Measurements from ENCODE around the gene ZMYM4.

The ZMYM4 gene

DNA sequence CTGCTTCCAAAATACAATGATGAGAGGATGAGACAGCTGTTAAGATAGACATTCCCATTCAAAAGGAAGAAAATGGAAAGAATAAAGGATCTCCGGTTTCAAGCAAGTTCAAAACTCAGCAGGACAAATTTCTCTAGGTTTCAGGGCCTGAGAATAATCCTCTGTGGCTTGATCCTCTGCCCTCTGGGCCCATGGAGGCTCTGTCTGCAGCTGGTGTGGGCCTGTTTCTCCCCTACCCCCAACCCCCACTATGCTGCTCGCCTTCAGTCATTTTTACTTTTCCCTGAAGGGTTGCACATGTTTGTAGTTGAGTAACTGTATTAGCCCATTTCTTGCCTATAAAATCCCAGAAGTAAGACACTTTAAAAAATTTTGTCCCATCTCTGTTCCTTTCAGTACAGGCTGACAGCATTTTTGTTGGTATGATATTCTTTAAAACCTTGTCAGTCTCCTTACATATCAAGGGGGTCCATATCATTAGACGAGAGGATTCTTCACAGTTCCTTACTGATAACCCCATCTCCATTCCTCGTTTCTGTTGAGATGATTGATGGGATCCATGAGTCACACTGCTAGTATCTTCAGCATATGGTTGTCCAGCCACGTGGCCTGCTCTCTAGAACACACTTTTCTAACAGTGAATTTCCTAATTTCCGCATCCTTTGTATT is 10.5 kb downstream of the ZMYM4 start:
- no peak for DNase-seq (ENCODE audit: low read depth in 2 of 2)

- no peak for DNase-seq (ENCODE audit: low read depth in 2 of 2)
Measured at GRCh38 chr1:35279555-35279904, 11.0 kb downstream of the ZMYM4 start.

DNA sequence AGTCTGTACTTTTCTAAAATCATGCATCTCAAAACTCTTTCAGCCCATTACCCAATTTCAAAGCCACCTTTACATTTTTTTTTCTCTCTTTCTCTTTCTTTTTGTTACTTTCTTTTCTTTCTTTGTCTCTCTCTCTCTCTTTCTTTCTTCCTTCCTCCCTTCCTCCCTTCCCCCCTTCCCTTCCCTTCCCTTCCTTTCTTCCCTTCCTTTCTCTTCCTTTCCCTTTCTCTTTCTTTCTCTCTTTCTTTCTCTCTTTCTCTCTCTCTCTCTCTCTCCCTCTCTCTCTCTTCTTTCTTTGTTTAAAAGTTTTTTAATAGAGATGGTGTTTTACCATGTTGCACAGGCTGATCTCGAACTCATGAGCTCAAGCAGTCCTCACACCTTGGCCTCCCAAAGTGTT is 11.5 kb downstream of the ZMYM4 start:
- DNase-seq (ENCODE audit: low read depth in 2 of 2): no peak

- DNase-seq (ENCODE audit: low read depth in 2 of 2): no peak
Measured at GRCh38 chr1:35281565-35281964, 13.1 kb downstream of the ZMYM4 start.

- no peak for DNase-seq (ENCODE audit: low read depth in 2 of 2)
Measured at GRCh38 chr1:35282172-35282571, 13.7 kb downstream of the ZMYM4 start.

DNA sequence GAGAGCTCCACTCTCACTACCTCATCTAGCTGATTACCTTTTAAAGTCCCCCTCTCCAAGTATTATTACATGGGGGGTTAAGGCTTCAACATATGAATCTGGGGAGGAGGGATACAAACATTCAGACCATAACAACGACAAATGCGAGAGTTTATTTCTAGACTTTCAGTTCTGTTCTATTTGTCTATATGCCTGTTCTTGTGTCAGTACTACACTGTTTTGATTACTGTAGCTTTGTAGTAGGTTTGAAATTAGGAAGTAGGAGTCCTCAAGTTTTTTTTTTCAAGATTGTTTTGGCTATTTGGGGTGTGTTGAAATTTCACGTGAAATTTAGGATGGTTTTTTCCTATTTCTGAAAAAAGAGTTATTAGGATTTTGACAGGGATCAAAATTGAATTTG is 16.3 kb downstream of the ZMYM4 start:
- DNase-seq (ENCODE audit: low read depth in 2 of 2): no peak

DNA sequence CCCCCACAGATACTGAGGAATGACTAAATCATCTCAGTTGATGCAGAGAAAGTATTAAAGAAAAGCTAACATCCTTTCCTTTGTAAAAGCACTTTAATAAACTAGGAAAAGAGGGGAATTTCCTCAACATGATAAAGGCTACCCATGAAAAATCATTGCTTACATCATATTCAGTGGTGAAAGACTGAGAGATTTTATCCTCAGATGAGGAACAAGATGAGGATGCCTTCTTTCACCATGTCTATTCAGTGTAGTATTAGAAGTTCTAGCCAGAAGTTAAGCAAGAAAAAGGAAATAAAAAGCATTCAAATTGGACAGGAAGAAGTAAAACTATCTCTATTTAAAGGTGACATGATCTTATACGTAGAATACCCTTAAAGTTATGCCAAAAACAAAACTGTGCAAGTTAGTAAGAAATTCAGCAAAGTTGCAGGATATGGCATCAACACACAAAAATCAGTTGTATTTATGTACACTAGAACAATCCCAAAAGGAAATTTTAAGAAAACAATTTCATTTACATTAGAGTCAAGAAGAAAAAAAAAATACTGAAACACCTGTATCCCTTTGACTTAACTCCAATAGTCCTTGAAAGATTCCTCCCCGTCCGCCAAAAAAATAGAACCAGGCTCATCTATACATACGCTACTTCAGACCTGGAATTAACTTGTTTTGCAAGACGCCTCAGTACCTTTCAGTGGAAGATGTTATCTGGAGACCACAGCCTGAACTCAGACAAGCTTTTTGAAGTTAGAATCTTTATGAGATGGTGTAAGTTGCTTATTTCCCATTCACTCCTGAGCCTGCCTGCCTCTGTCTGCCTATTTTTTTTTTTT is 17.5 kb downstream of the ZMYM4 start:
- DNase-seq (ENCODE audit: low read depth in 2 of 2): no peak

DNA sequence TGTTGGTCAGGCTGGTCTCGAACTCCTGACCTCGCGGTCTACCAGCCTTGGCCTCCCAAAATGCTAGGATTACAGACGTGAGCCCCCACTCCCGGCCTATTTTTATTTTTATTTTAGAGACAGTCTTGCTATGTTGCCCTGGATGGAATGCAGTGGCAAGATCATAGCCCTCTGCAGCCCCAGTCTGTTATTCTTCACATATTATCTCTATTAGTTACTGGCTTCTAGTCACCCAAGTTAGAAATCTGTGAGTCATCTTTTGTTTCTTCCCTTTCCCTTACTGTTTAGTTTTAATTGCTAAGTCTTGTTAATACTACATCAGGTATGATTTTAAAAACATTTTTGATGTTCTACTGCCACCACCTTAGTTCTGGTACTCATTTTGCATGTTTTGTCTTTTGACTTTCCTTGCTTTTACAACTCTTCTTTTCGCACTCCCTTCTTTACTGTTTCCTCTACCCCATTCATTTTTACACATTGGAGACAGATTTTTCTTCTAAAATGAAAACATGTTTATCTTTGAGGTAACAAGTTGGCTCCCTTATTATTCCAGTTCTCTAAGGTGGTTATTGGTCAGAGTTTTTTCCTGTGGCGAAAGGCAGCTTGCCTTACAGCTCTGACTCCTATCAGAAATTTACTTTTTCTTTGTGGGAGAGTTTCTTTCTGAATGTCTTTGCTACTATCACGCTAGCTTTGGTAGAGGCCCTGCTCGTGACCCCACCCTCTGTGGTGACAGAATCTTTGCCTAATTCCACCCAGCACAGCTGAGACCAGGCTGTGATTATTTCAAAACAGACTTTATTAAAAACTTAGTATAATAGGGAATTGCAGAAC is 19.5 kb downstream of the ZMYM4 start:
- DNase-seq (ENCODE audit: low read depth in 2 of 2): no peak

DNA sequence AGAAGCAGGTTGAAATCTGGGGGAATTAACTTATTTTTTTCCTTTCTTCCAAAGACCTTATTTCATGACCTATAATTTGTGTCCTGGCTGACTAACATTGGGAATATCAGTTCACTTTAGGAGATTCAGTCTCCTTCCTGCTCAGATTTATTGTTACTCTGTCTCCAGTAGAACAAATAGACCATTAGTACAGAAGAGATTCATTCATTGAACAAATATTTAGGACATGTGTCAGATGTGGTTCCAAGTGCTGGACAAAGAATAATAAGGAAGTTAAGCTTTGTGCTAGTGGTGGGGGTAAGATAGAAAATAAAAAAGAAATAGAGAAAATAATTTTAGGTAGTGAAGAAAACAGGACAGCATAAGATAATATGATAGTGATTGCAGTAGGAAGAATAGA is 20.3 kb downstream of the ZMYM4 start:
- no peak for DNase-seq (ENCODE audit: low read depth in 2 of 2)

DNA sequence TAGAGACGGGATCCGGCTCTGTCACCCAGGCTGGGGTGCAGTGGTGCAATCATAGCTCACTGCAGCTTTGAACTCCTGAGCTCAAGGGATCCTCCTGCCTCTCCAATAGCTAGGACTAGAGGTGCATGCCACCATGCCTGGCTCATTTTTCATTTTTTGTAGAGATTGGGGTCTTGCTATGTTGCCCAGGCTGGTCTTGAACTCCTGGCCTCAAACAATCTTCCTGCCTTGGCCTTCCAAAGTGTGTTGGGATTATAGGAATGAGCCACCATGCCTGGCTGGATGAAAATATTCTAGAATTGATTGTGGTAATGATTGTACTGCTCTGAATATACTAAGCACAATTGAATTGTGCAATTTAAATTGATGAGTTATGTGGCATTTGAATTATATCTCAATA is 21.9 kb downstream of the ZMYM4 start:
- no peak for DNase-seq (ENCODE audit: low read depth in 2 of 2)

DNA sequence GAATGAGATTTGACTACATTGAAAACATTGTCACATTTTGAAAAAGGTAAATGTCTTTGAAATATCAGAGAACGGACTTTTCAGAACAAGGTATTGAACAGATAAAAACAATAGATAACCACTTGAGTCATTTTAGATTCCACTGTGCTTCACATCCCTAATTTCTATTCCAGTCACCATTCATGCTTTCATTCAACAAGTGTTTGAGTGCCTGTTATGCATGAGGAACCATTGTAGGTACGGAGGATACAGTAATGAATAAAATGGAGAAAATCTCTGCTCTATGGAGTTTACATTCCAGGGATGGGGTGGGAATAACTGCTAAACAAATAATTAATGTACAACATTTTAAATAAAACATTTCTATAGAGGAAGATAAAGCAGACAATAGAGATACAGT is 26.3 kb downstream of the ZMYM4 start:
- DNase-seq (ENCODE audit: low read depth in 2 of 2): no peak

- no peak for DNase-seq (ENCODE audit: low read depth in 2 of 2)
Measured at GRCh38 chr1:35297886-35298285, 29.4 kb downstream of the ZMYM4 start.

DNA sequence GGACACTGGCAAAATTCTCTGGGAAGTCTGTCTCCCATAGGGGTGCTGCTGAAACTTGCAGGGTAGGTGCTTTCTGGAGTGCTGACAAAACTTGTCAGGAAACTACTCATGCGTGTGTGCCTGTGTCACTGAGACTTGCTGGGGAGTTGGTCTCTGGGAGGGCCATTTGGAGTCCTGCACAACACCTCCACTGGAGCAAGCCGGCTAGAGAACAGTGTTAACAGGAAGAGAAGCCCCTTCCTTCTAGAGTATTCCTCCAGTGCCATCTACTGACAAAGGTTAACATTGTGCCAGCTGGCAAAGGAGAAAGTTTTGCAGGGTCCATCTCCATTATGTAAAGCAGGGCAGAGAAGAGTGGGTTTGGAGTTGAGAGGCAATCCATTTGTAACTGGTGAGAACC is 30.0 kb downstream of the ZMYM4 start:
- DNase-seq (ENCODE audit: low read depth in 2 of 2): no peak

- no peak for DNase-seq (ENCODE audit: low read depth in 2 of 2)
Measured at GRCh38 chr1:35300376-35300775, 31.9 kb downstream of the ZMYM4 start.

GRCh38 chr1:35301674-35302392 is 33.3 kb downstream of the ZMYM4 start:
- DNase-seq (ENCODE audit: low read depth in 2 of 2): no peak

GRCh38 chr1:35305383-35305782 is 36.9 kb downstream of the ZMYM4 start:
- no peak for DNase-seq (ENCODE audit: low read depth in 2 of 2)

GRCh38 chr1:35315649-35316048 is 47.1 kb downstream of the ZMYM4 start:
- DNase-seq (ENCODE audit: low read depth in 2 of 2): no peak

GRCh38 chr1:35316264-35316663 is 47.8 kb downstream of the ZMYM4 start:
- DNase-seq (ENCODE audit: low read depth in 2 of 2): no peak

DNA sequence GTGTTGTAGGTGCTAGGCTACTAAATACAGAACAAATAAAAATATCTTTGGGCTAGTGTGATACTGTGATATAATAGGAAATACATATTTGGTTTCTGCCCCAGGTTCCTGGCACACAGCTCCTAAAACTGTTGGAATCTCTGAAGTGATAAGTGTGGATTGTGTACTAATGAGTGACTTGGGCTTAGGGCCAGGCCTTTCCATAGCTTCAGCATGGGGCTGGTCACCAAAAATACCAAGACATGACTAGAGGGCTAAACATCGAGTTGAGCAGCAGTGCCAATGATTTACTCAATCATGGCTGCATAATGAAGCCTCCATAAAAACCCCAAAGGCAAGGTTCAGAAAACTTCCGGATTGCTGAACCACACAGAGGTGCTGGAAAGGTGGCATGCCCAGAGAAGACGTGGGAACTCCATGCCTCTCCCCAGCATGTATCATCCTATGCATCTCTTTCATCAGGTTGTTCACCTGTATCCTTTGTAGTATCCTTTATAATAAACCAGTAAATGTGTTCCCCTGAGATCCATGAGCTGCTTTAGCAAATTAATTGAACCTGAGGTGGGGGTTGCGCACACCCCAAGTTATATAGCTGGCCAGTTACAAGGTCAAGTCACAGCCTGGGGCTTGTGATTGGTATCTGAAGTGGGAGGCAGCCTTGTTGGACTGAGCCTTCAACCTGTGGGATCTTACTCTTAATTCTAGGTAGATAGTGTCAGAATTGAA is 51.6 kb downstream of the ZMYM4 start:
- DNase-seq (ENCODE audit: low read depth in 2 of 2): no peak

GRCh38 chr1:35320937-35321336 is 52.4 kb downstream of the ZMYM4 start:
- no peak for DNase-seq (ENCODE audit: low read depth in 2 of 2)

DNA sequence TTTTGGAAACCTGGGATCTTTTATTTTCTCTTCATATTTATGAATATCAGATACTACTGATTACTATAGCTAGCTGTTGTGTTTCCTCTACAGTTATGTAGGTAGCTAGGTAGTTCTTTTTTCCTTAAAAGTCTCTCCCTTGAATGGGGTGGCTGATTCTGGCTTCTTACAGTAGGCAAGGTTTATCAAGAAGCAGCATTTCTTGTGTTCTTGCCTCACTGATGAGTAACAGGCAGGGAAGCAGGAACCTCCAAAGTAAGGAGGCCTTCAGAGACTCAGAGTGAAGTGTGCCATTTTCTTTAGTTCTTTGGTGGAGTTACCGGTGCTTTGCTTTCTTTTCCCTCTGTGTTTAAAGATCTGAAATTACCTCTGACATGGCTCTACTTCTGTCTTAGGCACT is 56.0 kb downstream of the ZMYM4 start:
- no peak for DNase-seq (ENCODE audit: low read depth in 2 of 2)
